Hematopoietic multipotent progenitor cell treated with erythropoietin and hydrocortisone succinate and interleukin-3 and kit ligand, for 15 days (in vitro differentiated cells): ENCODE measurements around the gene RGL2.
A peak's percentile ranks its signal among the peaks of the same experiment; 100 is the strongest.
"Not testable (repeated sequence)": the region's sequence is repeated elsewhere in the genome, so short reads cannot be mapped to it uniquely, and the experiment has no call there.

Experiments used
- DNase-seq: peaks from one replicate; pipeline ENCODE4 v3.0.0-alpha.2; 2015; ENCODE audit warnings: low spot score

The RGL2 gene

GRCh38 chr6:33292996-33293682, 5.6 kb downstream of the RGL2 start:
- DNase-seq = no peak

GRCh38 chr6:33290459-33290858, 8.3 kb downstream of the RGL2 start:
- no peak for DNase-seq

- no peak for DNase-seq
Measured at GRCh38 chr6:33289784-33290315, 8.9 kb downstream of the RGL2 start.

GRCh38 chr6:33288921-33289783, 9.6 kb downstream of the RGL2 start, which contains the start of the genes PFDN6 and WDR46:
PFDN6 (plus strand) TSS chr6:33289601; CDS start chr6:33289857, 256 bp downstream.
WDR46 (minus strand) TSS chr6:33289239; CDS start chr6:33289170, 69 bp downstream.
- DNase-seq = peak; percentile 93

- no peak for DNase-seq
Measured at GRCh38 chr6:33288141-33288920, 10.4 kb downstream of the RGL2 start.

- DNase-seq = no peak
Measured at GRCh38 chr6:33286946-33287914, 11.5 kb downstream of the RGL2 start.

- peak; percentile 70 for DNase-seq
Measured at GRCh38 chr6:33285214-33285613, 13.5 kb downstream of the RGL2 start.

- DNase-seq = no peak
Measured at GRCh38 chr6:33280539-33280938, 18.2 kb downstream of the RGL2 start.

GRCh38 chr6:33279971-33280511, 18.7 kb downstream of the RGL2 start:
- peak; percentile 39 for DNase-seq

- DNase-seq = no peak
Measured at GRCh38 chr6:33279257-33279695, 19.5 kb downstream of the RGL2 start.

GRCh38 chr6:33278810-33279209, 19.9 kb downstream of the RGL2 start:
- DNase-seq = no peak

- DNase-seq = no peak
Measured at GRCh38 chr6:33278392-33278741, 20.4 kb downstream of the RGL2 start.

GRCh38 chr6:33277663-33278391, 20.9 kb downstream of the RGL2 start:
- no peak for DNase-seq

- peak; percentile 84 for DNase-seq
Measured at GRCh38 chr6:33276864-33277662, 21.7 kb downstream of the RGL2 start, which contains the start of gene B3GALT4. B3GALT4 (plus strand) TSS chr6:33277123; CDS start chr6:33277420, 297 bp downstream.

GRCh38 chr6:33276581-33276863, 22.2 kb downstream of the RGL2 start:
- DNase-seq = no peak

GRCh38 chr6:33275795-33276580, 22.8 kb downstream of the RGL2 start:
- not testable (repeated sequence) for DNase-seq

- no peak for DNase-seq
Measured at GRCh38 chr6:33273924-33274902, 24.5 kb downstream of the RGL2 start.
